GM12891 (cell line): ENCODE data around the gene SEPSECS.

Source experiments
- DNase-seq: peaks from one replicate; pipeline ENCODE4 v3.0.0; 2011; ENCODE audit warnings: low spot score; ENCODE audit not compliant: insufficient read length
- FAIRE-seq: peaks from 2 replicates; lab custom pipeline; 2011; peaks lifted over from hg19 to GRCh38; lab: Jason Lieb, UNC
- PAX5 ChIP-seq: IDR thresholded peaks from 2 replicates; pipeline ENCODE4 v1.6.1; 2011; ENCODE audit warnings: low read length, moderate library complexity, mild to moderate bottlenecking; ENCODE audit not compliant: insufficient read depth, severe bottlenecking
- POLR2A ChIP-seq: IDR thresholded peaks from 2 replicates; pipeline ENCODE4 v1.6.1; 2011; ENCODE audit warnings: low read depth, low read length, control low read depth
- POLR2AphosphoS5 ChIP-seq: IDR thresholded peaks from 2 replicates; pipeline ENCODE4 v1.6.1; 2011; ENCODE audit warnings: low read depth, low read length, control low read depth
- POU2F2 ChIP-seq: IDR thresholded peaks from 2 replicates; pipeline ENCODE4 v1.6.1; 2011; ENCODE audit warnings: low read depth, mild to moderate bottlenecking, control low read depth, low read length, moderate library complexity
- SPI1 ChIP-seq: IDR thresholded peaks from 2 replicates; pipeline ENCODE4 v1.6.1; 2011; ENCODE audit warnings: low read depth, low read length, control low read depth
- TAF1 ChIP-seq: IDR thresholded peaks from 2 replicates; pipeline ENCODE4 v1.6.1; 2011; ENCODE audit warnings: low read depth, low read length, control low read depth

The SEPSECS gene

GRCh38 chr4:25112366-25112994 is 47.8 kb downstream of the SEPSECS start:
- no peak for DNase-seq
- FAIRE-seq = no peak
- TF ChIP-seq POU2F2 (no peak), TAF1 (no peak), POLR2A (no peak), POLR2AphosphoS5 (no peak), SPI1 (no peak), PAX5 (no peak)

- no peak for TF ChIP-seq TAF1
- no peak for TF ChIP-seq POLR2A
- DNase-seq = no peak
- FAIRE-seq = no peak
Observed at GRCh38 chr4:25111648-25112196, 48.5 kb downstream of the SEPSECS start.

GRCh38 chr4:25110527-25111329 is 49.5 kb downstream of the SEPSECS start:
- DNase-seq (no peak), FAIRE-seq (no peak)
- TF ChIP-seq POLR2A = no peak
- no peak for TF ChIP-seq TAF1
- TF ChIP-seq POLR2AphosphoS5 = no peak
- no peak for TF ChIP-seq PAX5
- no peak for TF ChIP-seq SPI1
- no peak for TF ChIP-seq POU2F2

GRCh38 chr4:25109511-25109910 is 50.7 kb downstream of the SEPSECS start:
- no peak for FAIRE-seq
- DNase-seq = no peak
- TF ChIP-seq PAX5 = no peak
- no peak for TF ChIP-seq POLR2AphosphoS5
- no peak for TF ChIP-seq TAF1
- TF ChIP-seq POU2F2 = no peak
- TF ChIP-seq POLR2A = no peak

GRCh38 chr4:25108556-25108955 is 51.7 kb downstream of the SEPSECS start:
- no peak for FAIRE-seq
- DNase-seq = no peak
- no peak for TF ChIP-seq TAF1
- no peak for TF ChIP-seq PAX5
- TF ChIP-seq SPI1 = no peak
- no peak for TF ChIP-seq POLR2A
- no peak for TF ChIP-seq POU2F2
- no peak for TF ChIP-seq POLR2AphosphoS5

- no peak for TF ChIP-seq POU2F2
- TF ChIP-seq PAX5 = no peak
- no peak for TF ChIP-seq POLR2AphosphoS5
- no peak for TF ChIP-seq POLR2A
- no peak for TF ChIP-seq SPI1
- FAIRE-seq (no peak), DNase-seq (no peak)
Observed at GRCh38 chr4:25107827-25108516, 52.3 kb downstream of the SEPSECS start.

GRCh38 chr4:25106363-25107151 is 53.7 kb downstream of the SEPSECS start:
- TF ChIP-seq POLR2A (no peak), POU2F2 (no peak), PAX5 (no peak), POLR2AphosphoS5 (no peak), SPI1 (no peak), TAF1 (no peak)
- FAIRE-seq (no peak), DNase-seq (no peak)

- TF ChIP-seq TAF1 (no peak), POU2F2 (no peak), SPI1 (no peak), POLR2A (no peak)
- FAIRE-seq (no peak), DNase-seq (no peak)
Observed at GRCh38 chr4:25104591-25104990, 55.7 kb downstream of the SEPSECS start.

- TF ChIP-seq POLR2A = no peak
- no peak for TF ChIP-seq SPI1
- TF ChIP-seq POU2F2 = no peak
- TF ChIP-seq TAF1 = no peak
- TF ChIP-seq POLR2AphosphoS5 = no peak
- TF ChIP-seq PAX5 = no peak
- DNase-seq (no peak), FAIRE-seq (no peak)
Observed at GRCh38 chr4:25103418-25103817, 56.8 kb downstream of the SEPSECS start.

GRCh38 chr4:25101836-25102235 is 58.4 kb downstream of the SEPSECS start:
- FAIRE-seq = no peak
- no peak for TF ChIP-seq POLR2A
- TF ChIP-seq SPI1 = no peak
- TF ChIP-seq TAF1 = no peak
- TF ChIP-seq PAX5 = no peak
- no peak for TF ChIP-seq POU2F2
- no peak for TF ChIP-seq POLR2AphosphoS5
- no peak for DNase-seq
